Measurements from ENCODE around the gene DIPK1C. TPM values are rescaled to one million over a fixed set of nuclear protein-coding genes. Genes with fewer than 3 reads are reported as not detected.

The DIPK1C gene
- total and polyA plus RNA-seq, 9 of the 15 experiments (the other 6 are each of a cell fraction or from before 2014, with no cell fraction given) = 0.04 to 0.32 (median 0.15) TPM; not detected in 2

DNA sequence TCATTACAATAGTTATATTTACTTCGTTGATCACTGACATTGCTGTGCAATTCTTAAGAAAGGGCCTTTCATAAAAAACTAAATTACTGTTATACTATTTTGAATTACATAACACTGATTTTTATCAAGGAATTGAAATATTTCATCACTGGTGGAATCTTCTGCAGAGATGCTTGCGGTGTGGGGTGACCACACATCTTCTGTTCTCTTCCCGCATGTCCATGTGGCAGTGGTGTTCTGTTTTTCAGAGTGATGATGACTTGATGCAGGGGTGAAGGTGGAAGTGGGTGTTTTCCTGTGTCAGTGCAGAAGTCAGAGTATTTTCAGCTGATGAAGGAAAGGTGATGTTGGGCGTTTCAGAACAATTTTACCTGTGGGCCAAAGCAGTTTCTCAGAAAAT is 46.0 kb upstream of the DIPK1C start:
- 73% methylated on average over 2 of the region's 4 CpGs for WGBS (ENCODE audit: insufficient coverage, low coverage, missing lambda C conversion rate)
- no TSS peak for BruUV-seq (replicated peaks)
- Histone ChIP-seq H3K79me2 (ENCODE audit: control insufficient read depth, insufficient read depth, low read length) (peaks cover 24% of the 10 kb centered on the region), H3K27me3 (ENCODE audit: control insufficient read depth in 2 of 2, insufficient read depth in 2 of 2, low read length in 2 of 2) (no peaks in the 10 kb centered on the region), H3K27ac (ENCODE audit: extremely low read depth, low read depth, low read length) (no peak overlapping the region), H3K9me3 (replicated peaks; ENCODE audit: control insufficient read depth, insufficient read depth, low read depth, low read length) (no peaks in the 10 kb centered on the region), H3K4me2 (ENCODE audit: insufficient read depth, low read length) (no peak overlapping the region), H3K9ac (ENCODE audit: insufficient read depth in 1 of 2, low read depth in 2 of 2, low read length in 2 of 2) (no peak overlapping the region), H3K4me3 (no peak overlapping the region), H3K9me1 (ENCODE audit: control insufficient read depth, insufficient read depth, low read length) (no peaks in the 10 kb centered on the region), H3K36me3 (ENCODE audit: control insufficient read depth, insufficient read depth, low read length) (peaks cover 74% of the 10 kb centered on the region; the same call in 2 of the 3 replicates), H2AFZ (ENCODE audit: low read depth, low read length) (no peak overlapping the region), H4K20me1 (replicated peaks; ENCODE audit: control insufficient read depth, insufficient read depth, low read length) (no peaks in the 10 kb centered on the region), H3K4me1 (replicated peaks in 1 of 2; ENCODE audit: control insufficient read depth in 2 of 2, insufficient read depth in 2 of 2, low read length in 2 of 2) (peaks cover 10 to 18% of the 10 kb centered on the region in 2 experiments; a peak in 4 of 5 replicates)
- DNase-seq (ENCODE audit: extremely low read depth in 1 of 4, low spot score in 3 of 4) = no peak
- CTCF ChIA-PET (ENCODE audit: low intra/inter-chr PET ratio) = no interaction called here
- POLR2A ChIA-PET = no interaction called here
- no peak for ATAC-seq
- intact Hi-C loops (cut with micrococcal nuclease) = no loop called here
- in situ Hi-C loops (cut with MboI) = no loop called here
- FAIRE-seq = no peak
- TF ChIP-seq RBM17 (IDR thresholded peaks at IDR 0.05; ENCODE audit: borderline replicate concordance, low read depth, low read length) (no peak), NFIC (IDR thresholded peaks at IDR 0.05) (no peak), KDM5B (IDR thresholded peaks at IDR 0.05; ENCODE audit: insufficient replicate concordance, low read depth, low read length) (no peak), ZZZ3 (IDR thresholded peaks at IDR 0.05) (no peak), SIRT6 (IDR thresholded peaks at IDR 0.05; ENCODE audit: low read depth, low read length) (no peak), KAT7 (CRISPR knock-in tag; IDR thresholded peaks at IDR 0.05; ENCODE audit: borderline replicate concordance) (no peak), ZNF316 (IDR thresholded peaks at IDR 0.05) (no peak), KDM1A (IDR thresholded peaks at IDR 0.05) (no peak), TCF7L2 (IDR thresholded peaks at IDR 0.05; ENCODE audit: low read depth, low read length) (no peak), PYGO2 (tag; IDR thresholded peaks at IDR 0.05) (no peak), U2AF1 (optimal IDR thresholded peaks at IDR 0.05; ENCODE audit: low read depth, low read length) (no peak), GATAD2A (IDR thresholded peaks at IDR 0.05) (no peak), POLR3G (IDR thresholded peaks at IDR 0.05; ENCODE audit: extremely low read depth, insufficient read length, insufficient replicate concordance) (no peak), ZNF165 (CRISPR knock-in tag; IDR thresholded peaks at IDR 0.05; ENCODE audit: borderline replicate concordance) (no peak), CC2D1A (IDR thresholded peaks at IDR 0.05) (no peak)
- TF ChIP-seq, protein P1, sequence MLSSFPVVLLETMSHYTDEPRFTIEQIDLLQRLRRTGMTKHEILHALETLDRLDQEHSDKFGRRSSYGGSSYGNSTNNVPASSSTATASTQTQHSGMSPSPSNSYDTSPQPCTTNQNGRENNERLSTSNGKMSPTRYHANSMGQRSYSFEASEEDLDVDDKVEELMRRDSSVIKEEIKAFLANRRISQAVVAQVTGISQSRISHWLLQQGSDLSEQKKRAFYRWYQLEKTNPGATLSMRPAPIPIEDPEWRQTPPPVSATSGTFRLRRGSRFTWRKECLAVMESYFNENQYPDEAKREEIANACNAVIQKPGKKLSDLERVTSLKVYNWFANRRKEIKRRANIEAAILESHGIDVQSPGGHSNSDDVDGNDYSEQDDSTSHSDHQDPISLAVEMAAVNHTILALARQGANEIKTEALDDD (IDR thresholded peaks at IDR 0.05) = no peak
- TF ChIP-seq, protein P2, sequence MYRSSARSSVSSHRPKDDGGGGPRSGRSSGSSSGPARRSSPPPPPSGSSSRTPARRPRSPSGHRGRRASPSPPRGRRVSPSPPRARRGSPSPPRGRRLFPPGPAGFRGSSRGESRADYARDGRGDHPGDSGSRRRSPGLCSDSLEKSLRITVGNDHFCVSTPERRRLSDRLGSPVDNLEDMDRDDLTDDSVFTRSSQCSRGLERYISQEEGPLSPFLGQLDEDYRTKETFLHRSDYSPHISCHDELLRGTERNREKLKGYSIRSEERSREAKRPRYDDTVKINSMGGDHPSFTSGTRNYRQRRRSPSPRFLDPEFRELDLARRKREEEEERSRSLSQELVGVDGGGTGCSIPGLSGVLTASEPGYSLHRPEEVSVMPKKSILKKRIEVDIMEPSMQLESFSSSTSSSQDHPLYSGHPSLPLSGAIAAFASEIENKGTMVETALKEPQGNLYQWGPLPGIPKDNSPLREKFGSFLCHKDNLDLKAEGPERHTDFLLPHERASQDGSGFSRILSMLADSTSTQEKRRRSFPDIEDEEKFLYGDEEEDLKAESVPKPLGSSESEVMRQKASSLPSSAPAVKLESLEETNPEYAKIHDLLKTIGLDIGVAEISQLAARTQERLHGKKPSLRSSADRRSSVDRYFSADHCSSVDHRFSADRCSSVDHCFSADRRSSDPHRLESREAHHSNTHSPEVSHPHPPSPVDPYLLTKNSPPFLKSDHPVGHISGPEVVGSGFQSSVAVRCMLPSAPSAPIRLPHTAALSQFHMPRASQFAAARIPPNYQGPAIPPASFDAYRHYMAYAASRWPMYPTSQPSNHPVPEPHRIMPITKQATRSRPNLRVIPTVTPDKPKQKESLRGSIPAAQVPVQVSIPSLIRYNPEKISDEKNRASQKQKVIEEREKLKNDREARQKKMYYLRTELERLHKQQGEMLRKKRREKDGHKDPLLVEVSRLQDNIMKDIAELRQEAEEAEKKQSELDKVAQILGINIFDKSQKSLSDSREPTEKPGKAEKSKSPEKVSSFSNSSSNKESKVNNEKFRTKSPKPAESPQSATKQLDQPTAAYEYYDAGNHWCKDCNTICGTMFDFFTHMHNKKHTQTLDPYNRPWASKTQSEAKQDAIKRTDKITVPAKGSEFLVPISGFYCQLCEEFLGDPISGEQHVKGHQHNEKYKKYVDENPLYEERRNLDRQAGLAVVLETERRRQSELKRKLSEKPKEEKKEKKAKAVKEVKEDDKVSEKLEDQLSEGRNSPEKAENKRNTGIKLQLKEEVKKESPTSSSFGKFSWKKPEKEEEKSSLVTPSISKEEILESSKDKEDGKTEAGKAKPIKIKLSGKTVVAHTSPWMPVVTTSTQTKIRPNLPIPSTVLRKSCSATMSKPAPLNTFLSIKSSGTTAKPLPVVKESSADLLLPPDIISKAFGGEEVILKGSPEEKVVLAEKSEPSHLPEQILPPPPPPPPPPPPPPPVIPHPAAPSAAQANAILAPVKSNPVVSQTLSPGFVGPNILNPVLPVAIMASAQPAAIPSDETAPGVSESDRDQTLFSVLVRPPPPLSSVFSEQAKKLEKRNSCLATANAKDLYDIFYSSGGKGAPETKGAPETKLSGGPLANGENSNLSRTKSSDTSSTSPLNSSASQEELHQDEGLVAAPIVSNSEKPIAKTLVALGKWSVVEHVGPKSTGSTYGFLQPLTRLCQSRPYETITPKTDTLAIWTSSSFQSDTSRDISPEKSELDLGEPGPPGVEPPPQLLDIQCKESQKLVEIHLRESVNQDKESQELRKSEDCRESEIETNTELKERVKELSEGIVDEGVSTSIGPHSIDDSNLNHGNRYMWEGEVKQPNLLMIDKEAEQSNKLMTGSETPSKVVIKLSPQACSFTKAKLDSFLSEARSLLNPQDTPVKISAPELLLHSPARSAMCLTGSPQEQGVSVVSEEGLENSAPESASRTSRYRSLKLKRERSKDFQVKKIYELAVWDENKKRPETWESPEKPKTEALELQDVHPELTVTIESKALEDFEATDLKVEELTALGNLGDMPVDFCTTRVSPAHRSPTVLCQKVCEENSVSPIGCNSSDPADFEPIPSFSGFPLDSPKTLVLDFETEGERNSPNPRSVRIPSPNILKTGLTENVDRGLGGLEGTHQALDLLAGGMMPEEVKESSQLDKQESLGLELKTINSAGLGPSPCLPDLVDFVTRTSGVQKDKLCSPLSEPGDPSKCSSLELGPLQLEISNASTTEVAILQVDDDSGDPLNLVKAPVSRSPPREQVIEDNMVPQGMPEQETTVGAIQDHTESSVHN (IDR thresholded peaks at IDR 0.05; ENCODE audit: borderline replicate concordance in 1 of 2, low read depth in 1 of 2) = no peak
